SK-N-SH (cell line): ENCODE data around the gene TOMM22. TPM values are rescaled to one million over a fixed set of nuclear protein-coding genes. Genes with fewer than 3 reads are reported as not detected.

Source experiments
- CTCF ChIA-PET: fragments of 300-600, 350-600 bp; formaldehyde crosslinking; extraction: SDS; loops from one replicate; lab custom pipeline; 2021; lab: Yijun Ruan, JAX
- POLR2A ChIA-PET: fragments of 350-600 bp; sonication (Branson Sonifier 250); formaldehyde crosslinking; extraction: SDS; loops from one replicate; lab custom pipeline; 2020; ENCODE audit warnings: antibody characterized with exemption, inconsistent platforms; lab: Yijun Ruan, JAX
- DNase-seq: peaks from one replicate; pipeline ENCODE4 v3.0.0; 2012
- H2AFZ ChIP-seq: fragments of 200-600 bp; sonication (generic); 2 replicates; pipeline ENCODE4 v1.8.1; 2016; ENCODE audit warnings: antibody characterized with exemption, mild to moderate bottlenecking, low read depth
- H3F3A ChIP-seq: fragments of 200-600 bp; sonication (generic); replicated peaks from 2 replicates; pipeline ENCODE3; 2016; ENCODE audit warnings: antibody characterized with exemption, mild to moderate bottlenecking; ENCODE audit not compliant: insufficient read depth
- H3K27ac ChIP-seq, 2 experiments: fragments of 200-500 bp in 1 of 2; fragments of 200-600 bp in 1 of 2; sonication (Bioruptor generic) in 1 of 2; sonication (generic), shearing (Covaris generic) in 1 of 2; 2 replicates each; pipeline versions ENCODE4 v1.5.1 to v1.6.1; 2014 to 2016; ENCODE audit warnings: low read depth in 2 of 2, inconsistent platforms in 1 of 2, low read length in 1 of 2, mild to moderate bottlenecking in 1 of 2, mixed read lengths in 1 of 2
- H3K27me3 ChIP-seq: fragments of 200-600 bp; sonication (generic), shearing (Covaris generic); 2 replicates; pipeline ENCODE4 v1.6.1; 2016; ENCODE audit warnings: mixed run types; ENCODE audit not compliant: insufficient read depth
- H3K36me3 ChIP-seq, 2 experiments: fragments of 200-500 bp in 1 of 2; fragments of 200-600 bp in 1 of 2; sonication (Bioruptor generic) in 1 of 2; sonication (generic) in 1 of 2; replicated peaks in 1 of 2; 2 replicates each; pipeline versions ENCODE3 to v1.5.1; 2014 to 2016; ENCODE audit warnings: low read length in 1 of 2, mild to moderate bottlenecking in 1 of 2; ENCODE audit not compliant: insufficient read depth in 2 of 2, control insufficient read depth in 1 of 2
- H3K4me1 ChIP-seq, 2 experiments: fragments of 200-500 bp in 1 of 2; fragments of 200-600 bp in 1 of 2; sonication (Bioruptor generic) in 1 of 2; sonication (generic), shearing (Covaris generic) in 1 of 2; 2 replicates each; pipeline versions ENCODE4 v1.5.1 to v1.6.1; 2014 to 2016; ENCODE audit warnings: low read depth in 1 of 2, low read length in 1 of 2, mixed run types in 1 of 2; ENCODE audit not compliant: insufficient read depth in 2 of 2, control insufficient read depth in 1 of 2
- H3K4me2 ChIP-seq: fragments of 200-600 bp; sonication (generic), shearing (Covaris generic); 2 replicates; pipeline ENCODE4 v1.6.1; 2017; ENCODE audit warnings: mixed run types
- H3K4me3 ChIP-seq, 2 experiments: fragments of 200-500 bp in 1 of 2; fragments of 200-600 bp in 1 of 2; sonication (Bioruptor generic) in 1 of 2; sonication (generic), shearing (Covaris generic) in 1 of 2; 2 replicates each; pipeline versions ENCODE4 v1.5.1 to v1.8.1; 2014 to 2016; ENCODE audit warnings: low read depth in 2 of 2, inconsistent platforms in 1 of 2, low read length in 1 of 2, mild to moderate bottlenecking in 1 of 2, mixed read lengths in 1 of 2, moderate library complexity in 1 of 2
- H3K79me2 ChIP-seq: fragments of 200-600 bp; sonication (generic); 2 replicates; pipeline ENCODE4 v1.8.1; 2017; ENCODE audit warnings: mild to moderate bottlenecking; ENCODE audit not compliant: insufficient read depth
- H3K9ac ChIP-seq: fragments of 200-600 bp; sonication (generic); 2 replicates; pipeline ENCODE4 v1.6.1; 2017; ENCODE audit warnings: mixed run types
- H3K9me2 ChIP-seq: fragments of 200-600 bp; sonication (generic); 2 replicates; pipeline ENCODE4 v1.6.1; 2017; ENCODE audit warnings: mixed run types
- H3K9me3 ChIP-seq: fragments of 200-600 bp; sonication (generic); 2 replicates; pipeline ENCODE4 v1.6.1; 2017; ENCODE audit warnings: mixed run types, mild to moderate bottlenecking, moderate library complexity
- H4K20me1 ChIP-seq: fragments of 200-600 bp; sonication (generic); 2 replicates; pipeline ENCODE4 v1.6.1; 2017; ENCODE audit warnings: mild to moderate bottlenecking, mixed run types; ENCODE audit not compliant: insufficient read depth
- MXI1 ChIP-seq: IDR thresholded peaks from 2 replicates; pipeline ENCODE4 v1.6.1; 2012; ENCODE audit warnings: mild to moderate bottlenecking, low read depth, low read length, improper control_type of control experiment
- RAD21 ChIP-seq: IDR thresholded peaks from 2 replicates; pipeline ENCODE4 v1.6.1; 2012; ENCODE audit warnings: mild to moderate bottlenecking, low read length
- SMC3 ChIP-seq: IDR thresholded peaks from 2 replicates; pipeline ENCODE4 v1.6.1; 2012; ENCODE audit warnings: low read depth, low read length, improper control_type of control experiment
- TCF12 ChIP-seq: IDR thresholded peaks from 2 replicates; pipeline ENCODE4 v1.4.0; 2012
- WGBS: methylation state at CpG from one replicate; pipeline ENCODE4 v1.1.6; 2017; ENCODE audit warnings: low lambda C conversion rate; 5-methylcytosine and 5-hydroxymethylcytosine counted together
- polyA plus RNA-seq, 3 experiments: library from polyadenylated mRNA; depleted of rRNA; stranded (reverse); fragments of >200 nt; gene quantifications; 2 replicates each; pipeline ENCODE4 v1.2.3, GENCODE V29; 2012
- TF ChIP-seq, protein P1 (sequence below): IDR thresholded peaks from 2 replicates; pipeline ENCODE4 v1.6.1; 2012; ENCODE audit warnings: mild to moderate bottlenecking, low read depth, low read length, moderate library complexity
- TF ChIP-seq, protein P2 (sequence below): fragments of 150-350 bp; IDR thresholded peaks from 2 replicates; pipeline ENCODE4 v1.6.1; 2016; ENCODE audit warnings: mild to moderate bottlenecking, low read depth, low read length
- TF ChIP-seq, protein P3 (sequence below): IDR thresholded peaks from 2 replicates; pipeline ENCODE4; 2012

Gene TOMM22
- polyA plus RNA-seq, 1 of the 3 experiments (the other 2 are of a cell fraction), result 33.1 TPM

DNA sequence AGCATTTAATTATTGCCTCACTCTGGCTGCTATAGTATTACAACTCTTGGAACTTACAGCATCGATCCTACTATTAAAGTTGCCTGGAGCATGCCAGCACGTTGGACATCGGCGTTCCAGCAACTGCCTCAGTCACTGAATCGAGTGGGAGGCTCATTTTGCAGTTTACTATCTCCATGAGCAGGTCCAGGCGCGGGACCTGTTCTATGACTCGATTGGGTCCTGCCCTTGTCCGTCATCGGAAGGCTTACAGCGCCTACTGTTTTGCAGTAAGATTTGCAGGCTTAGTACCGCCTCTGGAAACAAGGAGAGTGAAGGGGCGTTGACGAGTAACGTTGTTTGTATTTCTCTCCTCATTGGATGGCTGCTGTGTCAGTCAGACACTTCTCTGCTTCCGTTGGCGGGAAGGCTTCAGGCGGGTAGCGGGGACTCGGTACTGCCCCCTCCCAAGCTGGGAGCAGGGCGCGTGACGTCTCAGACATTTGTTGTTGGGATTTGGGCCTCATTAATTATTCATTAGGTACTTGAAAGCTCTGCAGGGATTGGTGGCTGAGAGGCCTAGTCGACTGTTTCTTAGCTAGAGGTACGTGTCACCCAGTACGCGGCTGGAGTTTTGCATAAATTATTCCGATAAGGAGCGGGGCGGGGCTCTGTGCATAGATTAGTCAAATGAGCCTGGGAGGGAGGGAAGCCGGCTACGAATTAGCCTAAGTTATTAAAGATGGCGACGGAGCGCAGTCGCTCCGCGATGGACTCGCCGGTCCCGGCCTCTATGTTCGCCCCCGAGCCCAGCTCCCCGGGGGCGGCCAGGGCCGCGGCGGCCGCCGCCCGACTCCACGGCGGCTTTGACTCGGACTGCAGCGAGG is 23.7 kb downstream of the TOMM22 start, which contains the start of gene GTPBP1 (continued):
- TF ChIP-seq, protein P1, sequence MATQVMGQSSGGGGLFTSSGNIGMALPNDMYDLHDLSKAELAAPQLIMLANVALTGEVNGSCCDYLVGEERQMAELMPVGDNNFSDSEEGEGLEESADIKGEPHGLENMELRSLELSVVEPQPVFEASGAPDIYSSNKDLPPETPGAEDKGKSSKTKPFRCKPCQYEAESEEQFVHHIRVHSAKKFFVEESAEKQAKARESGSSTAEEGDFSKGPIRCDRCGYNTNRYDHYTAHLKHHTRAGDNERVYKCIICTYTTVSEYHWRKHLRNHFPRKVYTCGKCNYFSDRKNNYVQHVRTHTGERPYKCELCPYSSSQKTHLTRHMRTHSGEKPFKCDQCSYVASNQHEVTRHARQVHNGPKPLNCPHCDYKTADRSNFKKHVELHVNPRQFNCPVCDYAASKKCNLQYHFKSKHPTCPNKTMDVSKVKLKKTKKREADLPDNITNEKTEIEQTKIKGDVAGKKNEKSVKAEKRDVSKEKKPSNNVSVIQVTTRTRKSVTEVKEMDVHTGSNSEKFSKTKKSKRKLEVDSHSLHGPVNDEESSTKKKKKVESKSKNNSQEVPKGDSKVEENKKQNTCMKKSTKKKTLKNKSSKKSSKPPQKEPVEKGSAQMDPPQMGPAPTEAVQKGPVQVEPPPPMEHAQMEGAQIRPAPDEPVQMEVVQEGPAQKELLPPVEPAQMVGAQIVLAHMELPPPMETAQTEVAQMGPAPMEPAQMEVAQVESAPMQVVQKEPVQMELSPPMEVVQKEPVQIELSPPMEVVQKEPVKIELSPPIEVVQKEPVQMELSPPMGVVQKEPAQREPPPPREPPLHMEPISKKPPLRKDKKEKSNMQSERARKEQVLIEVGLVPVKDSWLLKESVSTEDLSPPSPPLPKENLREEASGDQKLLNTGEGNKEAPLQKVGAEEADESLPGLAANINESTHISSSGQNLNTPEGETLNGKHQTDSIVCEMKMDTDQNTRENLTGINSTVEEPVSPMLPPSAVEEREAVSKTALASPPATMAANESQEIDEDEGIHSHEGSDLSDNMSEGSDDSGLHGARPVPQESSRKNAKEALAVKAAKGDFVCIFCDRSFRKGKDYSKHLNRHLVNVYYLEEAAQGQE, result no peak
- no peak for TF ChIP-seq TCF12
- TF ChIP-seq SMC3, result no peak

DNA sequence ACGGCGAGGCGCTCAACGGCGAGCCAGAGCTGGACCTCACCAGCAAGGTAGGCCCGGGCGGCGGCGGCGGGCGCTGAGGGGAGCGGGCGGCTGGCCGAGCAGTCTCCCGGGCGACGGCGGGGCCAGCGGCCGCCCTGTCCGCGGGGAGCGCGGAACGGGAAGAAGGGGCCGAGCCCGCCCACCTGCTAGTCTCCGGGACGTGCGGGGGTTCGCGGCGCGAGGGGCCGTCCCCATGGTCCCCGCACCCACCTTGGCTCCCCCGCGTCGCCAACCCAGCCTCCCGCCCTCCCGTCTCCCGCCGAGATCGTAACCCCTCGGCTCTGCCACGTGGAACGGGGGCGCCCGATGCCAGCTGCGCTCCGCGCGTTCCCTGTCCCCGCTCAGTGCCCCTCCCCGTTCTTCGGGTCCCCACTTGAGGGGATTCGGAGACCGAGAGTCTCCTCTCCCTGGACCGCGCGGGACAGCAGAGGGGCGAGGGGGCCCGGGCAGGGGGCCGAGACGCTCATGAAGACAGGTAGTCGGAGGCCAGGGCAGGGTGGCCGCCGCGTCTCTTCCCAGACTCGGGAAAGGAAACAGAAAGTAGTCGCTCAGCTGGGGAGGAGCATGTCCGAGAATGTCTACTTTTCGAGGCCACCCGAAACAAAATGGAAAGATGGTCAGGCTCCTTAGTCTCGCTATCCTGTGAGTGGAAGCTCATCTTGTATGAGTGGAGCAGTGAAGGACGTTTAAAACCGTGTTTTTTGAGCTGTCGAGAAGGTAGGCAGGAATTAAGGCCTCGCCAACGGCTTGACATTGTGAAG is 24.5 kb downstream of the TOMM22 start:
- H3K79me2 ChIP-seq, result peaks cover 50% of the 10 kb centered on the region

DNA sequence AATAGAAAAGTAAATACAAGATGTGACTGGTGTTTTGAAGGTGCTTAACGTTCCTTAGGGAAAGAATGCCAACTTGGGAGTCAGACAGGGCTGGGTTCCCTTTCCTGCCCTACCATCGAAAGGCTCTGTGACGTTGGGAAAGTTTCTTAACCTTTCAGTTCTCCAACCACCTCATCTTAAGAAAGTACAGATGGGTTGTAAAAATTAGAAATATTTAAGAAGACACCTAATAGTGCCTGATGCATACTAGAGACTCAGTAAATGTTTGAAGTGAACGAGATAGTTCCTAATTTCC is 25.1 kb downstream of the TOMM22 start:
- no peak overlapping the region for H2AFZ ChIP-seq
- peak overlapping the region in 1 of 2 experiments; percentile 66; a peak in 2 of 4 replicates for H3K27ac ChIP-seq
- peaks cover 0 to 3% of the 10 kb centered on the region in 2 experiments for H3K36me3 ChIP-seq
- ChIA-PET POLR2A (no interaction called here), CTCF (interaction anchor here (1.1 to 1.7 kb wide), 2 partner anchors 25 to 26 kb away, joined by 6 to 7 read pairs; partner anchors contain the start of gene TOMM22)
- H3K4me1 ChIP-seq, result peaks cover 0 to 5% of the 10 kb centered on the region in 2 experiments; a peak in 2 of 4 replicates
- H3K4me2 ChIP-seq, result peak overlapping the region; percentile 77
- H3K27me3 ChIP-seq, result no peaks in the 10 kb centered on the region
- H4K20me1 ChIP-seq, result peaks cover 21% of the 10 kb centered on the region; the same call in 1 of the 2 replicates
- no peaks in the 10 kb centered on the region for H3F3A ChIP-seq
- TF ChIP-seq, protein P2, sequence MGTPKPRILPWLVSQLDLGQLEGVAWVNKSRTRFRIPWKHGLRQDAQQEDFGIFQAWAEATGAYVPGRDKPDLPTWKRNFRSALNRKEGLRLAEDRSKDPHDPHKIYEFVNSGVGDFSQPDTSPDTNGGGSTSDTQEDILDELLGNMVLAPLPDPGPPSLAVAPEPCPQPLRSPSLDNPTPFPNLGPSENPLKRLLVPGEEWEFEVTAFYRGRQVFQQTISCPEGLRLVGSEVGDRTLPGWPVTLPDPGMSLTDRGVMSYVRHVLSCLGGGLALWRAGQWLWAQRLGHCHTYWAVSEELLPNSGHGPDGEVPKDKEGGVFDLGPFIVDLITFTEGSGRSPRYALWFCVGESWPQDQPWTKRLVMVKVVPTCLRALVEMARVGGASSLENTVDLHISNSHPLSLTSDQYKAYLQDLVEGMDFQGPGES, result no peak
- TF ChIP-seq, protein P3, sequence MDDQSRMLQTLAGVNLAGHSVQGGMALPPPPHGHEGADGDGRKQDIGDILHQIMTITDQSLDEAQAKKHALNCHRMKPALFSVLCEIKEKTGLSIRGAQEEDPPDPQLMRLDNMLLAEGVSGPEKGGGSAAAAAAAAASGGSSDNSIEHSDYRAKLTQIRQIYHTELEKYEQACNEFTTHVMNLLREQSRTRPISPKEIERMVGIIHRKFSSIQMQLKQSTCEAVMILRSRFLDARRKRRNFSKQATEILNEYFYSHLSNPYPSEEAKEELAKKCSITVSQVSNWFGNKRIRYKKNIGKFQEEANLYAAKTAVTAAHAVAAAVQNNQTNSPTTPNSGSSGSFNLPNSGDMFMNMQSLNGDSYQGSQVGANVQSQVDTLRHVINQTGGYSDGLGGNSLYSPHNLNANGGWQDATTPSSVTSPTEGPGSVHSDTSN, result no peak
- peak overlapping the region; percentile 65 to 66 for H3K4me3 ChIP-seq
- no peaks in the 10 kb centered on the region for H3K9me2 ChIP-seq
- H3K79me2 ChIP-seq, result peaks cover 54% of the 10 kb centered on the region
- H3K9ac ChIP-seq, result peak overlapping the region; percentile 84; the same call in 1 of the 2 replicates
- H3K9me3 ChIP-seq, result no peaks in the 10 kb centered on the region
- DNase-seq, result no peak
- 4% methylated on average over 4 of the region's 4 CpGs for WGBS

More for the DNA sequence above, 24.5 kb downstream of the TOMM22 start:
- peak; percentile 64 for DNase-seq
- Histone ChIP-seq H3K27ac (peak overlapping the region; percentile 64 to 66), H3K4me1 (peaks cover 0 to 7% of the 10 kb centered on the region in 2 experiments; a peak in 2 of 4 replicates), H3K4me3 (peak overlapping the region; percentile 65 to 66), H3K9me3 (no peaks in the 10 kb centered on the region), H3K9ac (peak overlapping the region; percentile 84), H2AFZ (no peak overlapping the region), H3K36me3 (peaks cover 0 to 3% of the 10 kb centered on the region in 2 experiments), H3K27me3 (no peaks in the 10 kb centered on the region), H3K4me2 (peak overlapping the region; percentile 77), H3K9me2 (no peaks in the 10 kb centered on the region), H4K20me1 (peaks cover 21% of the 10 kb centered on the region; the same call in 1 of the 2 replicates), H3F3A (no peaks in the 10 kb centered on the region)
- TF ChIP-seq MXI1, result 0 out of 2 replicates have a peak, but pooled peaks have one; percentile 45
- no peak for TF ChIP-seq RAD21
- POLR2A ChIA-PET, result no interaction called here
- CTCF ChIA-PET, result interaction anchor here (1.1 to 1.7 kb wide), 2 partner anchors 25 to 26 kb away, joined by 6 to 7 read pairs; partner anchors contain the start of gene TOMM22
- 0% methylated on average over 15 of the region's 80 CpGs for WGBS
